H1 (cell line): Measurements from ENCODE around the gene TPMT. TPM values are rescaled to one million over a fixed set of nuclear protein-coding genes. Genes with fewer than 3 reads are reported as not detected.
A peak's percentile ranks its signal among the peaks of the same experiment; 100 is the strongest.

Experiments
- BACH1 ChIP-seq: IDR thresholded peaks from 2 replicates; pipeline ENCODE4 v1.6.1; 2012; ENCODE audit warnings: low read length, improper control_type of control experiment
- BCL11A ChIP-seq, 2 experiments: IDR thresholded peaks; one replicate each; pipeline ENCODE4 v1.6.1; 2011; ENCODE audit warnings: low read depth in 2 of 2, low read length in 2 of 2, mild to moderate bottlenecking in 2 of 2
- CHD2 ChIP-seq: IDR thresholded peaks from 2 replicates; pipeline ENCODE4 v1.6.1; 2012; ENCODE audit warnings: low read length, improper control_type of control experiment
- CREB1 ChIP-seq: IDR thresholded peaks from 2 replicates; pipeline ENCODE4 v1.6.1; 2012; ENCODE audit warnings: inconsistent platforms
- EGR1 ChIP-seq: IDR thresholded peaks from 2 replicates; pipeline ENCODE4 v1.6.1; 2011; ENCODE audit warnings: low read depth, low read length, borderline replicate concordance
- KDM5A ChIP-seq: fragments of 200-600 bp; IDR thresholded peaks from 2 replicates; pipeline ENCODE4 v1.7.1; 2012; ENCODE audit warnings: mild to moderate bottlenecking, low read length, inconsistent platforms, mixed read lengths
- PHF8 ChIP-seq: fragments of 200-600 bp; sonication (generic); conservative IDR thresholded peaks from 2 replicates; pipeline ENCODE4 v1.7.1; 2012; ENCODE audit warnings: low read depth, mild to moderate bottlenecking, inconsistent platforms, low read length, moderate library complexity
- POLR2AphosphoS5 ChIP-seq: IDR thresholded peaks from 2 replicates; pipeline ENCODE4 v1.6.1; 2011; ENCODE audit warnings: low read depth, low read length
- RAD21 ChIP-seq, 2 experiments: IDR thresholded peaks in 1 of 2; conservative IDR thresholded peaks in 1 of 2; 2 replicates each; pipeline ENCODE4 v1.6.1; 2011; ENCODE audit warnings: low read depth in 2 of 2, low read length in 2 of 2, improper control_type of control experiment in 1 of 2, inconsistent platforms in 1 of 2, mild to moderate bottlenecking in 1 of 2, moderate library complexity in 1 of 2
- RBBP5 ChIP-seq: IDR thresholded peaks from 2 replicates; pipeline ENCODE4 v1.7.1; 2012; ENCODE audit warnings: low read depth, mild to moderate bottlenecking, inconsistent platforms, low read length, moderate library complexity, borderline replicate concordance
- SP1 ChIP-seq: IDR thresholded peaks from 2 replicates; pipeline ENCODE4 v1.6.1; 2011; ENCODE audit warnings: low read depth, low read length
- SP4 ChIP-seq: IDR thresholded peaks from 2 replicates; pipeline ENCODE4 v1.6.1; 2012; ENCODE audit warnings: low read length, inconsistent platforms
- TAF7 ChIP-seq: optimal IDR thresholded peaks from 2 replicates; pipeline ENCODE3; 2011; ENCODE audit warnings: low read depth, mild to moderate bottlenecking, inconsistent platforms, low read length, moderate library complexity, borderline replicate concordance
- TBP ChIP-seq: IDR thresholded peaks from 2 replicates; pipeline ENCODE4 v1.6.1; 2011; ENCODE audit warnings: low read depth, low read length, improper control_type of control experiment
- YY1 ChIP-seq: IDR thresholded peaks from 2 replicates; pipeline ENCODE4 v1.6.1; 2011; ENCODE audit warnings: low read depth, mild to moderate bottlenecking, low read length
- ZNF274 ChIP-seq: IDR thresholded peaks from 2 replicates; pipeline ENCODE4 v1.7.0; 2012; ENCODE audit warnings: low read length, borderline replicate concordance; ENCODE audit errors: extremely low read depth
- polyA plus RNA-seq, 7 experiments: library from polyadenylated mRNA; depleted of rRNA in 3 of 7; stranded (reverse) in 5 of 7; unstranded in 2 of 7; fragments of >200 nt in 5 of 7; fragments of 200-250 nt in 2 of 7; gene quantifications; 1 replicate in 5 of 7; 2 replicates in 1 of 7; 4 replicates in 1 of 7; pipeline versions ENCODE4 v1.2.1 to v1.2.3, GENCODE V29; 2011 to 2013; ENCODE audit warnings: missing spikeins in 2 of 7, mixed read lengths in 2 of 7
- total RNA-seq: library from RNA; stranded (reverse); fragmentation: NEBNext Ultra II Directional; extraction: Animal tissue kit (Norgen Biotek cat#: 25700); gene quantifications from 2 replicates; pipeline ENCODE4 v1.2.1, GENCODE V29; 2021

The TPMT gene
- total and polyA plus RNA-seq, 2 of the 8 experiments (the other 6 are each of a cell fraction or from before 2014, with no cell fraction given), result 12.3 to 17.2 TPM

- no peak for TF ChIP-seq CHD2
- TF ChIP-seq ZNF274, result no peak
- TF ChIP-seq SP4, result 0 out of 2 replicates have a peak, but pooled peaks have one; percentile 44
- peak; percentile 40 for TF ChIP-seq TAF7
- TF ChIP-seq YY1, result peak; percentile 86
- no peak for TF ChIP-seq SP1
- no peak for TF ChIP-seq RAD21 (IDR thresholded peaks at IDR 0.05 in 1 of 2, conservative IDR thresholded peaks at IDR 0.05 in 1 of 2; ENCODE audit: low read depth in 2 of 2, low read length in 2 of 2)
- no peak for TF ChIP-seq BACH1
- no peak for TF ChIP-seq KDM5A
- peak; percentile 74; the same call in 1 of the 2 replicates for TF ChIP-seq CREB1
- no peak for TF ChIP-seq BCL11A (IDR thresholded peaks at IDR 0.05; ENCODE audit: low read depth in 2 of 2, low read length in 2 of 2)
- TF ChIP-seq RBBP5, result no peak
- peak; percentile 72; the same call in 1 of the 2 replicates for TF ChIP-seq TBP
- TF ChIP-seq EGR1, result peak; percentile 22; the same call in 1 of the 2 replicates
- peak; percentile 72 for TF ChIP-seq PHF8
- TF ChIP-seq POLR2AphosphoS5, result peak; percentile 84; the same call in 1 of the 2 replicates
Observed at GRCh38 chr6:18154507-18155149, at the start of gene TPMT (continued).
